Measurements from ENCODE around the gene DPYD.

DPYD gene

GRCh38 chr1:97570691-97571090 is 350.1 kb downstream of the DPYD start:
- TF ChIP-seq CTCF (conservative IDR thresholded peaks at IDR 0.05; ENCODE audit: low read depth), result no peak
- POLR2A ChIA-PET (ENCODE audit: low non-redundant PET), result no interaction called here
- CTCF ChIA-PET, result no interaction called here
- H3K27ac ChIP-seq, result no peak overlapping the region
- no peak for DNase-seq (ENCODE audit: low spot score)

GRCh38 chr1:97567000-97567749 is 353.7 kb downstream of the DPYD start:
- ChIA-PET CTCF (no interaction called here), POLR2A (ENCODE audit: low non-redundant PET) (no interaction called here)
- no peak for DNase-seq (ENCODE audit: low spot score)
- no peak for TF ChIP-seq CTCF (conservative IDR thresholded peaks at IDR 0.05; ENCODE audit: low read depth)
- no peak overlapping the region for H3K27ac ChIP-seq

- CTCF ChIA-PET, result interaction anchor here (0.6 kb wide), 1 partner anchor 443 kb away, joined by 4 read pairs; no protein-coding TSS in a partner anchor
- no peak for TF ChIP-seq CTCF (conservative IDR thresholded peaks at IDR 0.05; ENCODE audit: low read depth)
- no peak overlapping the region for H3K27ac ChIP-seq
- POLR2A ChIA-PET (ENCODE audit: low non-redundant PET), result no interaction called here
- DNase-seq (ENCODE audit: low spot score), result no peak
These were observed 354.9 kb downstream of the DPYD start for GRCh38 chr1:97565886-97566285.

GRCh38 chr1:97563926-97564325 is 356.9 kb downstream of the DPYD start:
- ChIA-PET CTCF (no interaction called here), POLR2A (ENCODE audit: low non-redundant PET) (no interaction called here)
- no peak overlapping the region for H3K27ac ChIP-seq
- DNase-seq (ENCODE audit: low spot score), result no peak
- TF ChIP-seq CTCF (conservative IDR thresholded peaks at IDR 0.05; ENCODE audit: low read depth), result no peak

- DNase-seq (ENCODE audit: low spot score), result no peak
- no peak overlapping the region for H3K27ac ChIP-seq
- no peak for TF ChIP-seq CTCF (conservative IDR thresholded peaks at IDR 0.05; ENCODE audit: low read depth)
- CTCF ChIA-PET, result no interaction called here
- POLR2A ChIA-PET (ENCODE audit: low non-redundant PET), result no interaction called here
These were observed 358.8 kb downstream of the DPYD start for GRCh38 chr1:97562081-97562480.

GRCh38 chr1:97560714-97561113 is 360.1 kb downstream of the DPYD start:
- POLR2A ChIA-PET (ENCODE audit: low non-redundant PET), result no interaction called here
- no peak for DNase-seq (ENCODE audit: low spot score)
- H3K27ac ChIP-seq, result no peak overlapping the region
- CTCF ChIA-PET, result no interaction called here
- TF ChIP-seq CTCF (conservative IDR thresholded peaks at IDR 0.05; ENCODE audit: low read depth), result no peak
